ENCODE data around the gene EMX1.

EMX1 gene

DNA sequence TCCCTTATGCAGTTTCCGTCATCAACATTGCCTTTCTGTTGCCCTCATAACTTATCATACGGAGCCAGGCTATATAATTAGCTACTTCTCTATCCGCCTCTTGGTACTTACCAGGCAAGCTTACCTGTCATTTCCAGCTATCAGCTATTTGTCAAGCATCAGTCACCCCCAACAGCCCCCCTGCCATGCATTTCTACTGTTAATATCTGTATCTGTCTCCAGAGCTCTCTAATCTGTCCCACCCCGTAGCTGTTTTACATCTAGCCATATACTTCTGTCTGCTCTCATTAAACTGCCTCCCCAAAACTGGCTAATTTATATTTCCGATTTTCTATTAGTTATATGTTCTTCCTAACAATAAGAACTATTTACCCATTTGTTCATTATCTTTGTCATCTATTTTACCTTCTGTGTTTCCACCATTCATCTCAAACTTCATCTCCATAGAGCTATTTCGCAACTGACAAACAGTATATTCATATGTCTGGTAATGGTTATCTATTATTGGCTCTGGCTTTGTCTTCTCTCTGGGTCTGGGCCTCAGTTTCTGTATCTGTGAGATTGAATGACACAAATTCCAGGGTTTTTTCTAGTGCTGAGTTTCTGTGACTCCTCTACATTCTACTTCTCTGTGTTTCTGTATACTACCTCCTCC is 9.6 kb downstream of the EMX1 start:
- DNase-seq, result no peak

DNA sequence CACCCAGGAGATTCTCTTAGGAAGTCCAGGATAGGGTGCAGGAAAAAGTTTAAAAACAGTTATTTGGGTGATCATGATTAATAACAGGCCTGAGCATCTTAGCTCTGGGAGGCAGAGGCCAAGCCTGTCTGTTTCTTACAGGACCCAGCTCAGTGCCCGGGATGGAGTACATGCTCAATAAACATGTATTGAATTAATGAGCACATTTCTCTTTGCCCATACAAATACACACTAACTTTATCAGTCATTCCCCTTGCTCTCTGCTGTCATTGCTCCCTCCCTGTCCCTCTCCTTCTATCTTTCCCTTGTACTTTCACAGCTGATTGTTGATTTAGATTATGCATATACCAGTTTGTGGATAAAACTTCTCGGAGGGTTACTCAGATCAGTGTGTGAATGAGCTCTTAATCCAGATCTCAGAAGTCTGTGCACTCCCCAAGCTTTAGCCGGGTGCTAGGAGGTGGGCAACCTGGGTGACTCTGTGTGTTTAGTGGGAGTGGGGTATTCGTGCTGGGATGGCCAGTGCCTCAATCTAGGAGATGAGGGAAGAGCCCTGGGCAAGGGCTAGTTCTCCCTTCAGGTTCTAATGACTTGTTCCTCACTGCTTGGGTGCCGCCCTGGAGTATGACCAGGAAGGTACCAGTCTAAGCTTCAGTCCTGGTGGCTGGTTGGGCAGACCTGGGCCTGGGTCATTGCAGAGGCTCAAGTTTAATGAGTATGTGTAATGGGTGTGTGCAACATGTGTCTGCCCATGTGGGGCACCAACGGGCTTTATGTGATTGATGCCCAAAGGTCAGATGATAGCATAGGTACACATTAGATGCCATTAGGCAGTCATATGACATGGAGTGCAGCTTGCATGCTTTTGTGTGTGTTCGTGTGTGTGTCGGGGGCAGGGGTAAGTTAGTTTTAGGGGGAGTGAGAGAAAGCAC is 10.6 kb downstream of the EMX1 start:
- no peak for DNase-seq

DNA sequence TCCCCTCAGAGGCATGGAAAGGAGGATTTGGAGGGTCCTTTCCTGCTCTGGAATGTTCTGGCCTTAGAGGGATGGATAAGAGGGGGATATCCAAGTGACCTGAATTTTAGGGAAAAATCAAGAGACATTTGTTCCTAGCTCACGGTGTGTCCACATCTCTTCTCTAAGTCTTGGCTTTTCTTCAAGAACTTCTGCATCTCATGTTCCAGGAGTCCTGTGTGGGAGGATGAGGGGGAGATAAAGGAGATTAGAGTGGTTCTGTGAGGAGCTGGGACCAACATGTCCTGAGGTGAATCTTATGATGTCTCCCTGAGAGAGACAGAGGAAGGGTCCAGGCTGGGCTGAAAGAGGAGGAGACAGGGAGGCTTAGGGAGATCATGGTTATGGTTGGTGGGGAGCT is 11.7 kb downstream of the EMX1 start:
- no peak for DNase-seq

DNA sequence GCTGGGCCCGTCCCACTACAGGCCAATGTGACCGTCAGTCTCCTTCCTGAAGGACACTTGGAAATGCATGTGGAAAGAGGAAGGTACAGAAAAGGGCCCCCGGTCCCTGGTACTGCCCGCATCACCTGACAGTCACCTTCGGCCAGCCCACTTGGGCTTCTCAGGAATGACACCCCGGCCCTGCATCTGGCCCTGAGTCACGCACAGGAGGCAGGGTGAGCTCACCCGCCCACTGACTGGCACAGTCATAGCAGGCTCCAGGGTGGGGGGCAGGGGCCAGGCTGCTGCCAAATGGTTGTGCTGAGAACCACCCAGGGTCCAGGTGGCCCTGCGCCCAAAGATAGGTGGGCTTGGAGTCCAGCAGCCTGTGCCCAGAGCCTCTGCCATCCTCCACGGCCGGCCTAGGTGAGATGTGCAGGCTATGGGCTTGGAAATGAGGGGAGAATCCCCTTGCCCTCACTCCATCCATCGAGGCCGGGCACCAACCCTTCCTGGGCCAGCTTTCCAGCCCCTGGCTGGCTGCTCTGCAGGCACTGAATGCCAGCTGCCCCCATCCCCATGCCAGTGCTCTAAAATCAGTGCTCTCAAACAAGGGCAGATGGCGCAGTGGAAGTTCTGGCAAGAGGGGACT is 14.1 kb downstream of the EMX1 start:
- no peak for DNase-seq

DNA sequence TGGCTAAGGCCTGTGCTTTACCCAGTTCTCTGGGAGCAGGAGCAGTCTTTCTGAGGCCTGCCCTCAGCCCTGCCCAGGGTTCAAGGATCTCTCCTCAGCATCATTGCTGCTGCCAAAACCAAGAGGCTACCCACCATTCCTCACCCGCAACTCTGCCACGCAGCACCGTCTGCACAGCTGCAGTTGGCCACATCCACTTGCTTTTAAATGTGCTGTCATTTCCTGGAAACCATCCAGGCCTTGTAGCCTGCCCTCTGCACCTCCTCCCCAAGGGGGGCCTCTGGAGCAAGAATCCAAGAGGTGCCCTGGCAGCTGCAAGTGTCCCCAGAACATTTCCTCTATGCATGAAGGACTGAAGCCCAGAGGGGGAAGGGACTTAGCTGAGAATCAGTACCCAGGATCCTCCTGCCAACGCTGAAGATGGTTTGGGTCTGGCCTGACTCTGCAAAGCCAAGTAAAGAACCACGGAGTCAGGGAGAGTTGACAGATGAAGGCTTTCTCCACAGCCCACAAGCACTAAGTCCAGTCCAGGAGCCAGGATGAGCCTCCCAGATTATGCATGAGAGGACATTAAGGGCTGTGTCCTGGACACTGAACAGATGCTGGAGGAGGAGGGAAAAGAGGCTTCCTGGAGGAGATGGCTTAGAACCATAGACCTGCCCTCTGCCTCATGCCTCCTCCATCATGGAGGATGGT is 14.9 kb downstream of the EMX1 start:
- no peak for DNase-seq

DNA sequence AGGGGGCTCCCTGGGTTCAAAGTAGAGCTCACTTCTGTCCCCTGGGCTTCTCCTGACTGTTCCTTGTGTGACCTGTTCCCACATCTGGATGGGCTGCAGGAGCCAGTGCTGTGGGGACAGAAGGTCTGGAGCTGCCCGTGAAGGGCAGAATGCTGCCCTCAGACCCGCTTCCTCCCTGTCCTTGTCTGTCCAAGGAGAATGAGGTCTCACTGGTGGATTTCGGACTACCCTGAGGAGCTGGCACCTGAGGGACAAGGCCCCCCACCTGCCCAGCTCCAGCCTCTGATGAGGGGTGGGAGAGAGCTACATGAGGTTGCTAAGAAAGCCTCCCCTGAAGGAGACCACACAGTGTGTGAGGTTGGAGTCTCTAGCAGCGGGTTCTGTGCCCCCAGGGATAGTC is 15.5 kb downstream of the EMX1 start:
- DNase-seq, result no peak

DNA sequence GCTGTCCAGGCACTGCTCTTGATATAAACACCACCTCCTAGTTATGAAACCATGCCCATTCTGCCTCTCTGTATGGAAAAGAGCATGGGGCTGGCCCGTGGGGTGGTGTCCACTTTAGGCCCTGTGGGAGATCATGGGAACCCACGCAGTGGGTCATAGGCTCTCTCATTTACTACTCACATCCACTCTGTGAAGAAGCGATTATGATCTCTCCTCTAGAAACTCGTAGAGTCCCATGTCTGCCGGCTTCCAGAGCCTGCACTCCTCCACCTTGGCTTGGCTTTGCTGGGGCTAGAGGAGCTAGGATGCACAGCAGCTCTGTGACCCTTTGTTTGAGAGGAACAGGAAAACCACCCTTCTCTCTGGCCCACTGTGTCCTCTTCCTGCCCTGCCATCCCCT is 15.9 kb downstream of the EMX1 start:
- DNase-seq, result no peak

DNA sequence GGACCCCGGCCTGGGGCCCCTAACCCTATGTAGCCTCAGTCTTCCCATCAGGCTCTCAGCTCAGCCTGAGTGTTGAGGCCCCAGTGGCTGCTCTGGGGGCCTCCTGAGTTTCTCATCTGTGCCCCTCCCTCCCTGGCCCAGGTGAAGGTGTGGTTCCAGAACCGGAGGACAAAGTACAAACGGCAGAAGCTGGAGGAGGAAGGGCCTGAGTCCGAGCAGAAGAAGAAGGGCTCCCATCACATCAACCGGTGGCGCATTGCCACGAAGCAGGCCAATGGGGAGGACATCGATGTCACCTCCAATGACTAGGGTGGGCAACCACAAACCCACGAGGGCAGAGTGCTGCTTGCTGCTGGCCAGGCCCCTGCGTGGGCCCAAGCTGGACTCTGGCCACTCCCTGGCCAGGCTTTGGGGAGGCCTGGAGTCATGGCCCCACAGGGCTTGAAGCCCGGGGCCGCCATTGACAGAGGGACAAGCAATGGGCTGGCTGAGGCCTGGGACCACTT is 16.4 kb downstream of the EMX1 start:
- DNase-seq, result no peak

DNA sequence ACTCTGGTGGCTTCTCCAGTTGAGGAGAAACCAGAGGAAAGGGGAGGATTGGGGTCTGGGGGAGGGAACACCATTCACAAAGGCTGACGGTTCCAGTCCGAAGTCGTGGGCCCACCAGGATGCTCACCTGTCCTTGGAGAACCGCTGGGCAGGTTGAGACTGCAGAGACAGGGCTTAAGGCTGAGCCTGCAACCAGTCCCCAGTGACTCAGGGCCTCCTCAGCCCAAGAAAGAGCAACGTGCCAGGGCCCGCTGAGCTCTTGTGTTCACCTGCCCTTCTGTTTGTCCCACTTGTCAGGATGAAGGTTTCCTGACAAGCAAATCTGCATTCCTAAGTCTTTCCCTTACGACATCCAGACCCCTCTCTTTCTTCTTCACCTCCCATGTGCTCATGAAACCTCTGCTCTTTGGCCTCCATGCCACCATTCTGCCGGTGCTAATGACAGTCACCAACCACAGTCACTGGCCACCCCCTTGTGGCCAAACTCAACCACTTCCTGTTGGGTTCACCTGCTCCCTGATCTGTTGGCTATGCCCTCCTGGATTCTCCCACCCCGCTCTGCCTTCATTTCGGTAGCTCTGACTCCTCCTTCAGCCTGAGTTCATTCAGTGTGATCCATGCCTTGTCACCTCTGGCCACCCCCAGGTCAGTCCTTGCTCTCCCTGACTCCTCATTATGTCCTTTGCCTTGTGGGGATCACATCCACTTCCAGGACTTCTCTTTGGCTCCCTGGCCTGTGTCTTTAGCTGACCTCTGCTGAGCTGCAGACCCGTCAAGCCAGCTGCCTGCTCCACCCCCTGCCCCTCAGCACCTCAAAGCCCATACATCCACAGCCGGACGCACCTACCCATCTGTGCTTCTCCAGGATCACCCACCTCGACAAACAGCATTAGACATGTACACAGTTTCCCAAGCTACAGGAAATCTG is 17.6 kb downstream of the EMX1 start:
- no peak for DNase-seq

DNA sequence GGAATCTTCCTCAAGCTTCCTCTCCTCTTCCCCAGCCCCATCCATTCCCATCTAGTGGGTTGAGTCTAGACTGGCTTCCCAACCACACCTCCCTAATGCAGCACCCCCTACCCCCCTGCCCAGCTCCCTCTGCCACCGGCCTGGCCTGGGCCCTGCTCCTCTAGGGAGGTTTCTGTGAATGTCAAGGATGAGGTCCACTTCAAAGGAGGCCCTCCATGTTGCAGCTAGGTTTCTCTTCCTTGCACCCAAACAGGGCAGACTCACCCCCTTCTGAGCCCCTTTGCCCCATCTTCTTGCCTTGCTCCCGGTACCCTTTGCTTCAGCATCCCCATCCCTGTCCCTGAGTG is 18.3 kb downstream of the EMX1 start:
- DNase-seq, result no peak

DNA sequence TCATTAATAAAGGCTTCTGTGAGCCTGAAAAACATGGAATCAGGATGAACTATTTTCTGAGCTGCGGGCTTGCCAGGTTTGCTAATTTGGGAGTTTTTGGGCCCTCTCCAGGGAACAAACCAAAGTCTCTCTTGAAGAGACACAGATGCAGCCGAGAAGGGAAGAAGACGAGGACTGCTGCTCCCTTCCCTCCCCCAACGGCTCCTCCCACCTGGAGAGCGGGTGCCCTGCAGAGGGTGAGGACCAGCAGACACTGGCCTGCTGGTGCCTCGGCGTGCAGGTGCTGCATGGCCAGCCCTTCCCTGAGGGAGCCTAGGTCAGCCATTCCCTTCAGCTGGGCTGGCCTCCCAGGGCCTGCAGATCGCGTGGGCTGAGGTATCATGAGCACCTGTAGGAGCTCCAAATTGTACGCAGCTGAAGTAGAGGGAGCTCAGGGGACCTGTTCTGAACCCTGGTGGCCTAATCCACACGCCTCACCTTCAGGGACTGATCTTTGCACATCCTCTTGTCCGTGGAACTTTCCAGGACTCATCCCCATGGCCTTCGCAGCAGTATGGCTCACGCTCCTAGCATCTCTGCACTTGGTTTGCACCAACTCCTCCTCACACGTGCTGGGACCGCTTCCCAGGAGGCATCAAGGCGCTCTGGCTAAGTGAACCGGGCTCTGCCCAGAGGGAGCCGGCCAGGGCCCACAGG is 19.5 kb downstream of the EMX1 start:
- no peak for DNase-seq

DNA sequence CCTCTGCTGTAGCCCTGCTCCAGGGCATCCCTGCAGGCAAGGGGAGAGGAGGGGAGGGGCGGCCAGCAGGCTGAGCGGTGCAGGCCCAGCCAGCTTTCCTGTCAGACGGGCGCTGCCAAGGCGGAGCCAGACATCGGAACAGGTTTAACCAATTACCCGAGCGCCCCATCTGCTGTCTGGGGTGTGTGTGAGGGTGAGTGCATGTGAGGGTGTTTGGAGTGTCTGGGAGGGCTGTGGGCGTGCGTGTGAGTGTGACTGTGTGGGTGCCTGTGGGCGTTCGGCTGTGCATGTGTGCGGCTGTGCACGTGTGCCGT is 20.0 kb downstream of the EMX1 start:
- no peak for DNase-seq

DNA sequence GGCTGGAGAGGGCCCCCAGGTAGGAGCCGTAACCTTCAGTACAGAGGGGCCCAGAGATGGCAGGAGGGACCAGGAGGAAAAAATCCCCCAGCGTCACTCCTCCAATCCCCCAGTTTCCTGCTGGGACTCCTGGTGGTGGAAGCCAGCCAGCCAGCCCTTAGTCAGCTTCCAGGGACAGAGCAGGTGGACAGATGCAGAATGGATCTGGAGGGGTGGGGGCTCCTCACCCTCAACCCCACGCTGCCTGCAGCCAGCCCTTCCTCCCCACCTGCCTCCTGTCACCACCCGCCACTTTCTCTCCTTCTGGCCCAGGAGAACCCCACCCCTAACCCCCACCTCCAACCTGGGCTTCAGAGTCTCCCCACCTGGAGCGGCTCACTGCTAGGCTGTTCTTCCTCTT is 21.1 kb downstream of the EMX1 start:
- no peak for DNase-seq

DNA sequence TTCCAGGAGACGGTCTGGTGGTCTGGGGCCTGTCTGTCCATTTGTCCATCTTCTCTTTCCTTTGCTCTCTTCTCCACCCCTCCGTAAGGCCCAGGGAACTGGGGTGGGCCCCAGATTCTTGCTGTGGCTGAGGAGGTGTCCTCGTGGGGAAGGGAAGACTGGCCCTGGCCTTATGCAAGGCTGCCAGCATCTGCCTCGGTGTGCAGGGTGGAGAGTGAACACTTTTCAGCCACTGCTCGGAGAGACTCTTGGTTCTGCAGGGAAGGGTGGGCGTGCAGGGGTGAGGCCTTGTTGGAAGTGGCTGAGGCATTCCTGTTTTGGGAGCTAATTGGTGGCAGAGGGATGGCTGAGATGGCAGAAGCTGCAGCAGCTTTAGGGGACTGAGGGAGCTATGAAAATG is 23.0 kb downstream of the EMX1 start:
- DNase-seq, result no peak

DNA sequence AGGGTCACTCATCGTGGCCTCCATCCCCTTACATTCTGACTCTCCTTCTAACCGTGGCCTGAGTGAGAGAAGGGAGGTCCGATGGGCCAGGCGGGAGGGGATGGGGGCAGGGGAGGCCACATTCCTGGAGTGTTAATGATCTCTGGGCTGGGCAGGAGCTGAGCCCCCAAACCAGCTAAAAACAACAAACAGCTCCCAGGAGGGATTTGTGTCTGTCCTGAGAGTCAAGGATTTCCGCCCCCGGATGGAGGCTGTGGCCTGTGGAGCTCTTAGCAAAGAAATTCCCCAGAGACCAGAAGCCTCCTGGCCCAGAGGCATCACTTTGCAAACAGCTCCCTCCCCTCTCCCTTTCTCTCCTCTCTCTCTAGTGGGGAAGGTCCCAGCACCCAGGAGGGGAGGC is 23.5 kb downstream of the EMX1 start:
- no peak for DNase-seq

DNA sequence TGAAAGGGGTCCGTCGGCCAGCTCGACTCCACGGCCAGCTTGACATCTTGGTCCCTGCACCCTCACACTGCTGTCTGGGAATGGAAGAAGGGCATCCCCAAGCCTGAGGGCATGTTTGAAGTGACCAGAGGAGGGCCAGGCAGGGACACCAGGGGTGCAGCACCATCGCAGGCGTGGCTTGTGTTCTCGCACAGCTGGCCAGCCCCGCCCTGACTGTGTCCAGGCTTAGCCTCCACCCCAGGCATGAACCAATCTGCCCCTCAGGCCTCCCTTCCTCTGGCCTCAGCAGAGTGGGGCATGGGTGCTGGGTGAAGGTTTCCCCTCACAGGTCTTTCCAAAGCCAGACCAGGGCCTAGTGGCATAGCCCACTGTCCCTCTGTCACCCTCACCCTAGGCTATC is 25.0 kb downstream of the EMX1 start:
- DNase-seq, result no peak

DNA sequence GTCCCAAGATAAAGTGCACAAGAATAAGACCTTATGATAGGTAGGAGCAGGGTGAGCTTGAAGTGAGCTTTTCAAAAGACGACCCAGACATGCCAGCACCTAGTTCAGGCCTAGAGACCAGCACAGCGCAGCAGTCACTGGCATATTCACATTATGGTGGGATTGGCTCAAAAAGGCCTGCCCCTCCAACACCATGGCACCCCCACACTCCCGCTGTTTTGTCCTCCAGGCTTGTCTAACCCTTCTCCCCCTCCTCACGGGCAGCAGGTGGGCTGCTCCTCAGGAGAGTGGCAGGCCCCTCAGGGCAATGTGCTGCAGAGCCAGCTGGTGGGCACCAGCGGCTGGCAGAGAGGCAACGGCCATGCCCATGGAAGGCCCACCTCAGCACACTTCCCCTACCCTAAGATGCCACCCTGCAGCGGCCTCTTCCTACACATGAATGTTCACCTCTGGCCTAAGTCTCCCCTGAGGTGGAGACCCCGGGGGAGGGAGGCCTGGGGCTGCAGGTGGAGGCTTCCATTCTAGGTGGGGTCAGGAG is 25.6 kb downstream of the EMX1 start:
- no peak for DNase-seq

DNA sequence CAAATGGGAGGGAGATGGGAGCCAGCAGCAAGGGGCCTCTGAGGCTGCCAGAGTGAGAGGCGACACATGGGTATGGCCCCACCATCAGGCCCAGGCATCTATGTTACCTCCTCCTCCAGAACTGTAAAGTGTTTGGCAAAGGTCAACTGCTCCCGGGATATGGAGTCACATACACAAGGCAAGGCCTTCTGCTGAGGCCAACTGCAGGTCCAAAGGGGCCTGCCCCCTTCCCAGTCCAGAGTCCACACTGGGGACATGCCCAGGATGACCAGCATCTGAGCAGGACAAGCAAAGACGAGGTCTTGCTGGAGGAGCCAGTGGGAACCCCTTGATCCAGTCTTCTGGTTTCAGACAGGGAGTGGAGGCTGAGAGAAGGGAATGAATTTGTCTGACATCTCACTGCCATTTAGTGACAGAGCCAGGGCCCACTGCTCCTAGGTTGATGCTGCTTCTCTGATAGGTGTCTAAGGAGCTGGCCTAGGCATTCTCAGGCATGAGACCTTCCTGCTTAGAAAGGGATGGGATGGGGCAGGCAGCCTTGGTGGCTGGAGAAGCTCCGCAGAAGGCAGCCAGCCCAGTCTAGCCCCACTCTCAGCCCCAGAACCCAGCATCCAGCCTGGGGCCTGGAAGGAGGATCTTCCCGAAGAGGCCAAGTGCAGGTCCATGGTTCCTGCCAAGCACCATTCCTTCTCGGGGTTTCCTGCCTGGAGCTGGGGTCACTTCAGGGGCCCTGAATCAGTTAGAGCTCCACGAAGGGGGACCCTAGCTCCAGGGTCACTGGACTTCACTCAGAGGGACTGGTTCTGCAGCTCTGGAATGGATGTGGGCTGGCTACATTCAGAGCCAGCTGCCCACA is 26.4 kb downstream of the EMX1 start:
- DNase-seq, result no peak

DNA sequence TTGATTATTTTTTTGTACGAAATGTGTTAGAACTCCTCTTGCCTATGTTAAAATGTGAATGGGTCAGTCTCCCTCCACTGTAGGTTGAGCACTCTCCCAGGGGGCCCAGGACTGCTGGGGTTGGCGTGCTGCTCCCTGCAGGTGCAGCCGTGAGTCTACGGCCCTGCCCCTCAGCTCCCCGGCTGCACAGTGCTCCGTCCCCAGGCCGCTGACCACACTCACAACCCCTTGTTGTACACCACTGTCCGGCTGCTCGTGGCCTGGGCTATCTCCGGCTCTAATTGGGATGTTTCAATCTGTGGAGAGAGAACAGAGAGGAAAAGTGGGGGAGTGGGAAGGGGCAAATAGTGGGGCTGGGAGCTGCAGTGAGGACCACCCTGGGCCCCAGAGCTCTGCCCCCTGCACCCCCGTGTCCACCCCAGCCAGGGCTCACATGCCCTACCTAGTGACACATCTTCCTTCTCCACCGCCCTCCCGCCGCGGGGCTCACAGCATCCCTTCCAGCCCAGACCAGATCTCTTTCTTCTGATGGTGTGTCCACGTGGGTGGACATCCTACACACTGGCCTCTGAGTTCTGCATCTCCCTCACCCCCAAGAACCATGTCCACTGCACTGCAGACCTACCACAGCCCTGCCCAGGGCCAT is 27.6 kb downstream of the EMX1 start:
- DNase-seq, result no peak

DNA sequence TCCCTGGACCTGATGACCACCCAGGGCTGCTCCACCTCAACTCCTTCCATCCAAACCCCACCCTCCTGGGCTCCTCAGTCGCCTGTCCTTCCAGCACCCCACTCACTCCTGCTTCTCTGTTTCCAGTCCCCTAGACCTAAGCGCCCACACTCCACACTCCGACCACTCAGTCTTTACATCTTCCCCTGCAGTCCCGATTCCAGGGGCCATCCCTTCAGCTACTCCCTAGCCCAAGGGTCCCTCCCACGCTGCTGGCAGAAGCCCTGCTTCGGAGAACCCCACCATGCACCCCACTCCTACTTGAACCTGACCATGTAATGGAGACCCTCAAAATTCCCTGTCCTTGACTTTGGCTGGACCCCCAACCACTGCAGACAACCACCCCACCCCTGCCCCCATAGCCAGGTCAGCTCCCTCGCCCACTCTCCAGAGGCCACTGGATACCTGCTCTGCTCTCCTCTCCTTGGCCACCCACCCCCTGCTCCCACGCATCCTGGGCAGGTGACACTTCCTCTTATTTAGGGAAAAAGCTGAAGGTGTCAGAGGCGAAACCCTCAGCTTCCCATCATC is 28.2 kb downstream of the EMX1 start:
- DNase-seq, result no peak

Measured in cortex of kidney (tissue), 1 donor.